GM21367 (cell line): ENCODE data around the gene COL4A5.

Source experiments
- ATAC-seq: cut with Tn5 transposase; IDR thresholded peaks from one replicate; pipeline ENCODE4 v1.9.1; 2021; ENCODE audit not compliant: unreplicated experiment

Gene COL4A5

GRCh38 chrX:108737754-108738153 lies 298.1 kb downstream of the COL4A5 start:
- no peak for ATAC-seq

DNA sequence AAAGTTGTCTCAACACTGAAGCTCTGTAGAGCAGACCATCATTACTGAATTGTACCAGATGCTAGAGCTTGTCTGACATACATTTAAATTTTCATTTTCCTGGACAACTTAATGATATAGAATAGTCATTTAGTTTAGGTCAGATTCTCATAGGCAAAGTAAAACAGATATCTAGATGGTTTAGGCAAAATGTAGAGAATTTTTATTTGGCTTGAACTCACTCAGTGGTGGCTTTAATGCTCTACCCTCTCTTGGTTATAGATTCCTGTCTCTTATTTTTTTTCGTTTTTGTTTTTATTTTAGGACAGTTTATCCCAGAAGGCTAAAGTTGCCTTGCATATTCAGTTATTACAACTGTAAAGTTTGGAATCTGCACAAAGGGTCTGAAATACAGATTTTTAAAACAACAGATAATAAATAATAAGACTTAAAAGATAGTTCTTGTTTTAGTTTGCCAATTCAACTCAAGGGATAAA lies 300.7 kb downstream of the COL4A5 start:
- ATAC-seq = no peak
